Fibroblast of pulmonary artery (primary cell): ENCODE results near the gene DOK3.

Source experiments
- DNase-seq: peaks from one replicate; pipeline ENCODE4 v3.0.0-alpha.2; 2010; ENCODE audit warnings: low read depth
- H3K4me3 ChIP-seq: replicated peaks from 2 replicates; pipeline ENCODE4 v1.5.1; 2011; ENCODE audit warnings: low read depth, mild to moderate bottlenecking, control low read depth, low read length, moderate library complexity
- TF ChIP-seq, protein P1 (sequence below): IDR thresholded peaks from 2 replicates; pipeline ENCODE4 v1.5.1; 2011; ENCODE audit warnings: mild to moderate bottlenecking, control low read depth, low read length, inconsistent platforms; ENCODE audit errors: missing control alignments

The DOK3 gene

DNA sequence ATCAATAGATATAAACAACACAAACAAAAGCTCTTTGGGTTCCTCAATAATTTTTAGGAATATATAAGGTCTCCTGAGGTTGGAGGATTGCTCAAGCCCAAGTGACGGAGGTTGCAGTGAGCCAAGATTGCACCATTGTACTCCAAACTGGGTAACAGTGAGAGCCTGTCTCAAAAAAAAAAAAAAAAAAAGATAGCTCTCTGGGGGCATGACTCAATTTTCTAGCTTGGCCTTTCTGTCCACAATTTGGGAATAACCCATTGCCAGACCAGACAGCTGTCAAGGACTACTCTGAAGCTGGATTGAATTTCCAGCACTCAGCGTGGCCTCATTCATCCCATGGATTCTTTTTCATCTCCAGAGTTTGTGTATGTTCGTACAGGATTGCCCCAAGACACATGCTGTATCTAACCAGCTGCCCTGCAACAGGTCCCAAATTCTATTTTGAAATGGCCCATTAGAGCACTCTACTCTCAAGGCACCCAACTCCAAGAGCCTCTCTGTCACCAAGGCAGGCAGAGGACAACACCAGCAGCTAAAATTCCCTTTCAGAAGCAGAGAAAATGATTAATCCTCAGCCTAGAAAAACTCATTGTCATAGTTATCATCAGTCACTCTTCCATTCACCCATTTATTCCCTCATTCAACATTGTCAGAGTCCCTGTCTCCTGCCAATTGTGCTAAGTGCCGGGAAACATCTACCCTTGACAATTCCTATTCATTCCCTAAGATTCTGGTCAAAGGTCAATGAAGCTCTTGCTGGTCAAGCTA, 36.0 kb upstream of the DOK3 start:
- TF ChIP-seq, protein P1, sequence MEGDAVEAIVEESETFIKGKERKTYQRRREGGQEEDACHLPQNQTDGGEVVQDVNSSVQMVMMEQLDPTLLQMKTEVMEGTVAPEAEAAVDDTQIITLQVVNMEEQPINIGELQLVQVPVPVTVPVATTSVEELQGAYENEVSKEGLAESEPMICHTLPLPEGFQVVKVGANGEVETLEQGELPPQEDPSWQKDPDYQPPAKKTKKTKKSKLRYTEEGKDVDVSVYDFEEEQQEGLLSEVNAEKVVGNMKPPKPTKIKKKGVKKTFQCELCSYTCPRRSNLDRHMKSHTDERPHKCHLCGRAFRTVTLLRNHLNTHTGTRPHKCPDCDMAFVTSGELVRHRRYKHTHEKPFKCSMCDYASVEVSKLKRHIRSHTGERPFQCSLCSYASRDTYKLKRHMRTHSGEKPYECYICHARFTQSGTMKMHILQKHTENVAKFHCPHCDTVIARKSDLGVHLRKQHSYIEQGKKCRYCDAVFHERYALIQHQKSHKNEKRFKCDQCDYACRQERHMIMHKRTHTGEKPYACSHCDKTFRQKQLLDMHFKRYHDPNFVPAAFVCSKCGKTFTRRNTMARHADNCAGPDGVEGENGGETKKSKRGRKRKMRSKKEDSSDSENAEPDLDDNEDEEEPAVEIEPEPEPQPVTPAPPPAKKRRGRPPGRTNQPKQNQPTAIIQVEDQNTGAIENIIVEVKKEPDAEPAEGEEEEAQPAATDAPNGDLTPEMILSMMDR, result no peak
- DNase-seq, result peak; percentile 96
- peak overlapping the region; percentile 6 for H3K4me3 ChIP-seq

- no peak for DNase-seq
- no peak overlapping the region for H3K4me3 ChIP-seq
- TF ChIP-seq, protein P1, result no peak
Measured at GRCh38 chr5:177542816-177543465, 33.3 kb upstream of the DOK3 start.

DNA sequence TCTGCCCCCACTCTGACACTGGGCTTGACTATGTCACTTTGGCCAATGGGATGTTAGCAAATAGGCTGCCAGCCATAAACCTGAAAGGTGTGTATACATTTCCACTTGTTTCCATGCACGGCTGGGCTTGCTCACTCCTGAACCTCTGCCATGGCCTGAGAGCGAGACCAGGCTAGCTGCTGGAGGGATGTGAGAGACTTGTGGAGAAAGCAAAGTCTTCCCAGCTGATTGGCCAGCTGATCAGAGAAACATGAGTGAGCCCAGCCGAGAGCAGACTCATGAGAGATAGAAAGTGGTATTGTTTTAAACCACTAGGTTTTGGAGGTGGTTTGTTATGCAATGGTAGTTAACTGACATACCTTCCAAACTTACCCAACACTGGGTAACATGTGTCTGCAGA, 30.8 kb upstream of the DOK3 start:
- TF ChIP-seq, protein P1, result no peak
- no peak for DNase-seq
- H3K4me3 ChIP-seq, result no peak overlapping the region

GRCh38 chr5:177539411-177539810, 29.8 kb upstream of the DOK3 start:
- no peak overlapping the region for H3K4me3 ChIP-seq
- peak; percentile 95 for DNase-seq
- TF ChIP-seq, protein P1, result no peak

- no peak for DNase-seq
- TF ChIP-seq, protein P1, result no peak
- H3K4me3 ChIP-seq, result no peak overlapping the region
Measured at GRCh38 chr5:177538876-177539275, 29.2 kb upstream of the DOK3 start.

DNA sequence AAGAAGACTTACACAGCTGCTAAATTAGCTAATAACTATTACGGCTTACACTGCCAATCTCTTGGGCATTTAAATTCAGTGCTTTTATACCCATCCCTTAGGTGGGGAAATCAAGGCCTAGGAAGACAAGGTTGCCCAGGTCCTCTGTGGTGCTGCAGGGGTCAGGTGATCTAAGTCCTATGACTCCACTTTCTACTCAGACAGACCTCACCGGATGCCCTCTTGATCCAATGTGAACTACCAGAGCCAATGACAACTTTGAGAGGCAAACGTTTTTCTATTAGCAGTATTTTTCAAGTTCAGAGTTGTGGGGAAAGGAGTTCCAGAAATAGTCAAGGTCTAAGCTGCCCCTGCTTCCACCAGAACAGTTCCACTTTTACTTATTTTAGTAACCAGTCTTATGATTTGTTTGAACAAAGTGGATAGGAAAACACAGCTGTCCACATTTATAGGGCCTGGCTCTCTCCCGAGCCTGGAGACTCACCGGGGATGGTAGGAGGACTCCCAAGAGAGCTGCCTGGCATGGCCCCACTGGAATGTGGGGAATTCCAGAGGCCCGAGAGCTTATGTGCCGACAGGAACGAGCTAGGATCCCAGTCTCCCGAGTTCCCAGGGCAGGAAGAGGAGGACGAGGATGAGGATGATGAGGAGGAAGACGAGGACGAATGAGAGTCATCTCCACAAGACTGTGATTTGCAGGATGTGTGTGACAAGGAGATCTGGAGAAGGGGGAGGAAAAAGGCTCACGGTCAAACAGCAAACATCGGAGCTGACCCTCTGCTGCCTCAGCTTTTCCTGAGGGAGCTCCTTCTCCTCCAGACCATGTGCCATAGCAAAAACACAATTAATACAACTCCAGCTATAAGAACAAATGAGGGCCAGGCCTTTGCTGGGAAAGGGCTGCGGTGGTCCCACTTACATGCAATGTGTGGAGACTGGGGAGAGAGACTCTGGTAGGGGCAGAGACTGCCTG, 28.0 kb upstream of the DOK3 start:
- H3K4me3 ChIP-seq, result no peak overlapping the region
- TF ChIP-seq, protein P1, result no peak
- peak; percentile 88 for DNase-seq
